A673 (cell line): ENCODE measurements around the gene CST8. TPM values are rescaled to one million over a fixed set of nuclear protein-coding genes. Genes with fewer than 3 reads are reported as not detected.

Experiments
- BruUV-seq: library from RNA; stranded (reverse); fragments of 400-500 nt; replicated peaks from 2 replicates; lab custom pipeline; 2021; lab: Mats Ljungman, UMichigan
- CTCF ChIA-PET: fragments of 300-600 bp; sonication (Branson Sonifier 250); formaldehyde crosslinking; loops from one replicate; lab custom pipeline; 2022; ENCODE audit warnings: antibody characterized with exemption; lab: Charles Lee
- POLR2A ChIA-PET: fragments of 300-600 bp; sonication (Branson Sonifier 250); formaldehyde crosslinking; loops from one replicate; lab custom pipeline; 2022; ENCODE audit warnings: antibody characterized with exemption; ENCODE audit not compliant: low non-redundant PET; lab: Charles Lee
- DNase-seq: peaks from one replicate; pipeline ENCODE4 v3.0.0-alpha.2; 2015; ENCODE audit warnings: low spot score
- H3K27ac ChIP-seq: fragments of 200-600 bp; sonication (generic); 2 replicates; pipeline ENCODE4 v1.5.1; 2016; ENCODE audit warnings: mixed run types, low read depth, mild to moderate bottlenecking, mixed read lengths, antibody characterized with exemption, low read length; ENCODE audit not compliant: poor library complexity, severe bottlenecking
- H3K27me3 ChIP-seq: fragments of 200-600 bp; sonication (generic); replicated peaks from 2 replicates; pipeline ENCODE4 v1.6.1; 2017; ENCODE audit warnings: mixed run types, low read depth, mild to moderate bottlenecking, mixed read lengths, antibody characterized with exemption, low read length; ENCODE audit not compliant: insufficient read depth, poor library complexity
- H3K36me3 ChIP-seq: fragments of 200-600 bp; sonication (generic); 2 replicates; pipeline ENCODE4 v1.6.1; 2016; ENCODE audit warnings: mixed run types, mild to moderate bottlenecking, mixed read lengths, antibody characterized with exemption, low read length; ENCODE audit not compliant: insufficient read depth, poor library complexity, severe bottlenecking
- H3K4me1 ChIP-seq: fragments of 200-600 bp; sonication (generic); 2 replicates; pipeline ENCODE4 v1.6.1; 2017; ENCODE audit warnings: mixed run types, mild to moderate bottlenecking, mixed read lengths, antibody characterized with exemption, low read length; ENCODE audit not compliant: insufficient read depth, poor library complexity, severe bottlenecking
- H3K4me3 ChIP-seq: fragments of 200-600 bp; sonication (generic); 2 replicates; pipeline ENCODE4 v1.5.1; 2016; ENCODE audit warnings: low read depth, mixed run types, mild to moderate bottlenecking, mixed read lengths, low read length; ENCODE audit not compliant: poor library complexity, severe bottlenecking
- H3K9me3 ChIP-seq: fragments of 200-600 bp; sonication (generic); 2 replicates; pipeline ENCODE4 v1.6.1; 2016; ENCODE audit warnings: mixed run types, low read depth, mild to moderate bottlenecking, mixed read lengths, antibody characterized with exemption, low read length; ENCODE audit not compliant: poor library complexity, severe bottlenecking
- EZH2 ChIP-seq: fragments of 200-600 bp; sonication (generic); IDR thresholded peaks from 2 replicates; pipeline ENCODE4 v1.6.1; 2017; ENCODE audit warnings: borderline replicate concordance, low read depth, mild to moderate bottlenecking, mixed read lengths, antibody characterized with exemption, low read length; ENCODE audit not compliant: poor library complexity, severe bottlenecking
- intact Hi-C: fragments of 100-400 bp; cut with micrococcal nuclease; formaldehyde crosslinking; loops from one replicate; pipeline ENCODE4 v1.10.0; 2022; ENCODE audit not compliant: unreplicated experiment
- total RNA-seq: library from RNA; stranded (reverse); gene quantifications from 2 replicates; pipeline ENCODE4 v1.2.3, GENCODE V29; 2021
- TF ChIP-seq, protein P1 (sequence below): fragments of 300-800, 200-600 bp; sonication (generic); conservative IDR thresholded peaks from 2 replicates; pipeline ENCODE4 v1.5.1; 2017; ENCODE audit warnings: low read depth, mild to moderate bottlenecking, antibody characterized with exemption, low read length, moderate library complexity, mixed read lengths

Gene CST8
- total RNA-seq, 1 experiment from 2014 or later = not detected

- BruUV-seq = no TSS peak
- H3K27ac ChIP-seq = no peak overlapping the region
- H3K4me3 ChIP-seq = no peak overlapping the region
Observed at GRCh38 chr20:23532533-23532932, 41.6 kb downstream of the CST8 start.

DNA sequence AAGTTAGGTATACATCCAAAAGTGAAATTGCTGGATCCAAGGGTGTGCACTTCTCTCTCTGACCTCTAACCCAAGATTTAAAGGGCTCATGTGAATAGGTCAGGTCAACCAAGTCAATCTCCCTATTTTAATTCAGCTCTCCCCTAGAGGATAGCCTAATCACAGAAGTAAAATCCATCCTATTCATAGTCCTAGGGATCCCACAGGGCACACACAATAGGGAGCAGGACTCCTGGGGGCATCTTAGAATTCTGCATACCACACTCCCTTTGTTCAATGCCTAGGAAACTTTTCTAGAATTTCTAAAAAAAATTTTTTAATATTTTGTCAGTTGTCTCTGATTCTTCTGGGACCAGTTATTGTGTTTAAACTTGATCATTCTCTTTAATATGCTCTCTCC lies 42.2 kb downstream of the CST8 start:
- Histone ChIP-seq H3K4me3 (no peak overlapping the region), H3K4me1 (no peaks in the 10 kb centered on the region), H3K9me3 (no peaks in the 10 kb centered on the region), H3K27ac (no peak overlapping the region), H3K27me3 (no peaks in the 10 kb centered on the region), H3K36me3 (no peaks in the 10 kb centered on the region)
- intact Hi-C loops = no loop called here
- POLR2A ChIA-PET = no interaction called here
- TF ChIP-seq, protein P1, sequence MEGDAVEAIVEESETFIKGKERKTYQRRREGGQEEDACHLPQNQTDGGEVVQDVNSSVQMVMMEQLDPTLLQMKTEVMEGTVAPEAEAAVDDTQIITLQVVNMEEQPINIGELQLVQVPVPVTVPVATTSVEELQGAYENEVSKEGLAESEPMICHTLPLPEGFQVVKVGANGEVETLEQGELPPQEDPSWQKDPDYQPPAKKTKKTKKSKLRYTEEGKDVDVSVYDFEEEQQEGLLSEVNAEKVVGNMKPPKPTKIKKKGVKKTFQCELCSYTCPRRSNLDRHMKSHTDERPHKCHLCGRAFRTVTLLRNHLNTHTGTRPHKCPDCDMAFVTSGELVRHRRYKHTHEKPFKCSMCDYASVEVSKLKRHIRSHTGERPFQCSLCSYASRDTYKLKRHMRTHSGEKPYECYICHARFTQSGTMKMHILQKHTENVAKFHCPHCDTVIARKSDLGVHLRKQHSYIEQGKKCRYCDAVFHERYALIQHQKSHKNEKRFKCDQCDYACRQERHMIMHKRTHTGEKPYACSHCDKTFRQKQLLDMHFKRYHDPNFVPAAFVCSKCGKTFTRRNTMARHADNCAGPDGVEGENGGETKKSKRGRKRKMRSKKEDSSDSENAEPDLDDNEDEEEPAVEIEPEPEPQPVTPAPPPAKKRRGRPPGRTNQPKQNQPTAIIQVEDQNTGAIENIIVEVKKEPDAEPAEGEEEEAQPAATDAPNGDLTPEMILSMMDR = no peak
- TF ChIP-seq EZH2 = no peak
- CTCF ChIA-PET = no interaction called here
- no peak for DNase-seq
- no TSS peak for BruUV-seq

More at GRCh38 chr20:23532533-23532932, 41.6 kb downstream of the CST8 start:
- no peaks in the 10 kb centered on the region for H3K4me1 ChIP-seq
- TF ChIP-seq, protein P1 = no peak
- TF ChIP-seq EZH2 = no peak
- POLR2A ChIA-PET = no interaction called here
- H3K9me3 ChIP-seq = no peaks in the 10 kb centered on the region
- intact Hi-C loops = no loop called here
- CTCF ChIA-PET = no interaction called here
- DNase-seq = no peak
- no peaks in the 10 kb centered on the region for H3K27me3 ChIP-seq
- H3K36me3 ChIP-seq = no peaks in the 10 kb centered on the region

DNA sequence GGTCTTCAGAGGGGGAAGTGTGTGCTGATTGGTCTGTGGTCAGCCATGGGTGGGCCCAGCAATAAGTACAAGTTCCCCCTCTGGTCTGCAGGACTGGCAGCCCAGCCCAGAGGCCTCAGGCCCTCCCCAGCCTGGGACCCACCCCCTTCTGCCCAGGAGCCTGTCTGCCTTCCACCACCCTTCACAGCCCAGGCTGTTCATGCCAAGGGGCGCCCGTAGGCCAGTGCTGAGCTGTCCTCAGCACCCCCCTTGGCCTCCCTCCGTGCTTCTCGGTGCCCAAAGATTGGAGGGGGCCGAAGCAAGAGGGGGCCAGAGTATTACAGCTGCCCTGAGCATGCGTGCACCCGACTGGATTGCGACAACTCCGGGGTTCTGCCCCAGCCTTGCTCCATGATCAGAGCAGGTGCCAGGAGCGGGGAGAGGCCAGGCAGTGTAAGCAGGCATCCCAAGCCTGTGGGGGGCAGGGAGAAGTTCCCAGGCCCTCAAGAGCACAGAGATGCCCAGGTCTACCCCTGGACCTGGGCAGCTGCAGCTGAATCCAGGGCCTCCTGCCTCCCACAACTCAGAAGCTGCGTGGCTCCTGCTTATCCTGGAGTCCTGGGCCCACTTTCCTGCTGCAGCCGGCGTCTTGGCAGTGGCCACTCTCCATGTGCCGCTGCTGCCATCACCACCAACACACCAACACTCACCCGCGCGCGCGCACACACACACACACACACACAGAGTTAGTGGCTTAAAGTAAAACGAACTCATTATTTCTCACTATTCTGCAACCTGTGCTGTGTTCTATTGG lies 44.1 kb downstream of the CST8 start:
- H3K9me3 ChIP-seq = no peaks in the 10 kb centered on the region
- intact Hi-C loops = no loop called here
- BruUV-seq = no TSS peak
- H3K4me3 ChIP-seq = no peak overlapping the region
- no peaks in the 10 kb centered on the region for H3K27me3 ChIP-seq
- DNase-seq = no peak
- H3K4me1 ChIP-seq = no peaks in the 10 kb centered on the region
- H3K27ac ChIP-seq = no peak overlapping the region
- CTCF ChIA-PET = no interaction called here
- no peaks in the 10 kb centered on the region for H3K36me3 ChIP-seq
- no peak for TF ChIP-seq EZH2
- TF ChIP-seq, protein P1 = no peak
- POLR2A ChIA-PET = no interaction called here
